GM12872 (cell line): ENCODE results near the gene SLC66A1.

Source experiments
- CTCF ChIP-seq: IDR thresholded peaks from 3 replicates; pipeline ENCODE4 v1.5.1; 2011; ENCODE audit warnings: low read depth, mild to moderate bottlenecking, low read length, moderate library complexity; ENCODE audit not compliant: insufficient read depth

Gene SLC66A1

DNA sequence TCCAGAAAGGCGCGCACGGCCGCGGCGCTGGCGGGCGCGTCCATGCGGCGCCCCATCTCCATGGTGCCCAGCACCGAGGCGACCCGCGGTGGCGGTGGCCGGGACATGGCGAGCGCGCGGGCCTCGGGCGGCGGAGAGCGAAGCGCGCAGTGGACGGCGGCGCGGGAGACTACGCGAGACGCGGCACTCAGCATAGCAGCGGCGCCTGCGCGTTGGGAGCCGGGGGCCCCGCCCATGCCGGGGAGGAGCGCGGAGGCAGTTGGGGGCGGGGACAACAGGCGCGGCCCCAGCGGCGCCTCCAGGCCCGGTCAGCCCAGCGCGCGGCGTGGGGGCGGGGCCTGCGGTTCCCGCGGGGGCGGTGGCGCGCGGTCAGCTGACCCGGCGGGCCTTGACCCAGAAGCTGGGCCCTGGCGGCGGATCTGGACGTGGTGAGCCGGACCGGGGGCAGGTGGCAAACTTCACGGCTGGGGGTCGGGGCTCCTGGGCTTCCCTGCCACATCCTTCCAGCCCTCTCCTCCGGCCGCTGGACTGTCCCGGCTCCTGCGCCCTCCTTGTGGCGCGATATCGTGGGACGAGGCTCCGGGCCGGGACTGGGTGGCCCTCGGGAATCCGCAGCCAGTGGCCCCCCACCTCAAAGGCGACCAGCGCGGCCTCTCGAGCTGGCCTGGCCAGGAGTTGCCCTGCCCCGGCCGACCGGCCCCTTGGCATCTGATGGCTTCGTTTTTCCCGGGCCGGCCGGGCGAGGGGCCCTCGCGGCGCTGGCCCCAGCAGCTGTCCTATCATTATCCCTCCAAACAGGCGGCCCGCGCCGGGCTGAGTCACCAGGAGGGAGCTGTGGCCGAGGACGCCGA is at the start of gene SLC66A1, which contains the start of gene AKR7A2:
SLC66A1 (plus strand) TSS at position 396 of the 851 bp plus-strand sequence. CDS start 5,352 bp downstream, outside the sequence.
AKR7A2 (minus strand) TSS at position 214 of the 851 bp plus-strand sequence; CDS start at position 194, 20 bp downstream.
- no peak for TF ChIP-seq CTCF

DNA sequence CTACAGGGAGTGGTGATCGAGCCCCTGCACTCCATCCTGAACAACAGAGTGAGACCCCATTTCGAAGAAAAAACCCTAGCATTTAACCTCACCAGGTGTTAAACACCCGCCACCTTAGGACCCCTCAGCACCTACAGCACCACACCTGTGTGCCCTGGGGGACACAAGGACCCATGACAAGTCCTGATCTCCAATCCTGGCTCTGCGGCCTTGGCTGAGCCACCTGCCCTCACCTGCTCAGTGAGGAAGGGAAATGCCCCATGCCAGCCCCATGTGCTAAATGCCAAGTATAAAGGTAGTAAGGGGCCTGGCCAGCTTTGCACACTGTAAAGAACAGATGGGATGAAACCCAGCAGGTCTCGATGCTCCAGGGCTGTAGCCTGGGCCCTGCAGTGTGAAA is 49.4 kb upstream of the SLC66A1 start:
- no peak for TF ChIP-seq CTCF

DNA sequence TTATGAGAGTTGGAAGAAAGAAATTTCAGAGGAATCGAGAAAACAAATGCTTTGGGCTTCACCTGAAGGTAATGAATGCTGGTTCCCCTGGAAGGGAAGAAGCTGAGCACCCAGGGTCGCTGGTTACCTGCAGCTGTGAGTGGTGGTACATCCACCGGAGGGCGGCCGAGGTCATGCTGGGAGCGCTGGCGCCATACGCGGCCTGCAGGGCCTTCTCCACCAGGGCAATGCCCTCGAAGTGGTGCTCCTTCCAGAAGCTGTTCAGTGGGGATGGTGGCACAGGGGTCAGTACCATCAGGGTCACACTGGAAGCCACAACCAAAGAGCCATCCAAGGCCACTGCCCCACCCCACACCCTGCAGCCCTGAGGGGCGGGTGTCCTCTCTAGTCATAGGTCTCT is 43.7 kb upstream of the SLC66A1 start:
- TF ChIP-seq CTCF = no peak

DNA sequence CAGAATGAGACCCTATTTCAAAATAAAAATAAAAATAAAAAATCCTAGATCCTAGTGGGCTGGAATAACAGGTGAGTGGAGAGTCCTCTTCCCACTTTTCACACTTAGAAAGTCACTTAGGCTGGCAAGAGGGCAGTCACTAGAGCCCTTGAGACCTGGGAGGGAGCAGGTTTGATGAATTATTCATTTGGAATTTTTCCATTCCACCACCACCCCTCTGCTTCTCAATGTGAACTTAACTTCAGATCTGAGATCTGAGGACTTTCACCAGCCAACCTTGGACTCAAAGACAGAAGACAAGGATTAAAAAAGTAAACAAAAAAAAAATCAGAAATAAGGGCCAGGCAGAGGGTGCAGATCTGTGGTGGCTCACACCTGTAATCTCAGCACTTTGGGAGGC is 40.1 kb upstream of the SLC66A1 start:
- TF ChIP-seq CTCF = no peak

- no peak for TF ChIP-seq CTCF
These were observed 38.9 kb upstream of the SLC66A1 start for GRCh38 chr1:19273106-19273843.

DNA sequence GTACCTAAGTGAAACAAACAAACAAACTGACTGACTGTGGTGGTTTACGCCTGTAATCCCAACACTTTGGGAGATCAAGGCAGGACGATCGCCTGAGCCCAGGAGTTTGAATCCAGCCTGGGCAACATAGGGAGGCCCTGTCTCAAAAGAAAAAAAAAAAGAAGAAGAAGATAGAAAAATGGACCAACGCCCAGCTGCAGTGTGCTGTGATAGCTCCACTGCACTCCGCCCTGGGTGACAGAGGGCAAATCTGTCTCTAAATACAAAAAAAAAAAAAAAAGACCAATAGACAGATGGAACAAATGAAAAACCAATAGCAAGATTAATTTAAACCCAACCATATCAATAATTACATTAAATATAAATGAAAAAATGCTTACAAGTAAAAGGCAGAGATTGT is 37.5 kb upstream of the SLC66A1 start:
- no peak for TF ChIP-seq CTCF

DNA sequence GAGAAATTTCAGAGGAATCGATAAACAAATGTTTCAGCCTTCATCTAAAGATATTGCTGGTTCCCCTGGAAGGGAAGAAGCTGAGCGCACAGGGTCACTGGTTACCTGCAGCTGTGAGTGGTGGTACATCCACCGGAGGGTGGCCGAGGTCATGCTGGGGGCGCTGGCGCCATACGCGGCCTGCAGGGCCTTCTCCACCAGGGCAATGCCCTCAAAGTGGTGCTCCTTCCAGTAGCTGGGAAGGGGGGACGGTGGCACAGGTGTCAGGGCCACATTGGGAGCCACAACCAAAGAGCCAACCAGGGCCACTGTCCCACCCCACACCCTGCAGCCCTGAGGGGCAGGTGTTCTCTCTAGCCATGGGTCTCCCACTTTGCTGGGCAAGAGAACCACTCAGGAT is 28.2 kb upstream of the SLC66A1 start:
- no peak for TF ChIP-seq CTCF
